ENCODE data around the gene NLRP3. TPM values are rescaled to one million over a fixed set of nuclear protein-coding genes. Genes with fewer than 3 reads are reported as not detected.

Gene NLRP3
- total and polyA plus RNA-seq, 10 of the 15 experiments (the other 5 are each of a cell fraction or from before 2014, with no cell fraction given), result 1.8 to 10.4 (median 5.0) TPM

DNA sequence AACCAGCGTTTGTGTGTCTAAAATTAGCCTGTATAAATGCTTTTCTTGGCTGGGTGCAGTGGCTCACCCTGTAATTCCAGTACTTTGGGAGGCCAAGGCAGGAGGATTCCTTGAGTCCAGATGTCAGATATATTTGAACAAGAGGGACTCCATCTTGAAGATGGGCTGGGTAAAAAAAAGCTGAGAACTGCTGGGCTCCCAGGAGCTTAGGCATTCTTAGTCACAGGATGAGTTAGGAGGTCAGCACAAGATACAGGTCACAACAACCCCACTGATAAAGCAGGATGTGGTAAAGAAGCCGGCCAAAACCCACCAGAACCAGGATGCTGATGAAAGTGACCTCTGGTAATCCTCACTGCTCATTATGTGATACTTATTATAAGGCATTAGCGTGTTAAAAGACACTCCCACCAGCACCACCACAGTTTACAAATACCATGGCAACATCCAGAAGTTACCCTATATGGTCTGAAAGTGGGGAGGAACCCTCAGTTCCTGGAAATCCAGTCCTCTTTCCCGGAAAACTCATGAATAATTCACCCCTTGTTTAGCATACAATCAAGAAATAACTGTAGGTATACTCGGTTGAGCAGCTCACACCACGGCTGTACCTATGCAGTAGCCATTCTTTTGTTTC, 48.1 kb upstream of the NLRP3 start (continued):
- TF ChIP-seq, protein P1, sequence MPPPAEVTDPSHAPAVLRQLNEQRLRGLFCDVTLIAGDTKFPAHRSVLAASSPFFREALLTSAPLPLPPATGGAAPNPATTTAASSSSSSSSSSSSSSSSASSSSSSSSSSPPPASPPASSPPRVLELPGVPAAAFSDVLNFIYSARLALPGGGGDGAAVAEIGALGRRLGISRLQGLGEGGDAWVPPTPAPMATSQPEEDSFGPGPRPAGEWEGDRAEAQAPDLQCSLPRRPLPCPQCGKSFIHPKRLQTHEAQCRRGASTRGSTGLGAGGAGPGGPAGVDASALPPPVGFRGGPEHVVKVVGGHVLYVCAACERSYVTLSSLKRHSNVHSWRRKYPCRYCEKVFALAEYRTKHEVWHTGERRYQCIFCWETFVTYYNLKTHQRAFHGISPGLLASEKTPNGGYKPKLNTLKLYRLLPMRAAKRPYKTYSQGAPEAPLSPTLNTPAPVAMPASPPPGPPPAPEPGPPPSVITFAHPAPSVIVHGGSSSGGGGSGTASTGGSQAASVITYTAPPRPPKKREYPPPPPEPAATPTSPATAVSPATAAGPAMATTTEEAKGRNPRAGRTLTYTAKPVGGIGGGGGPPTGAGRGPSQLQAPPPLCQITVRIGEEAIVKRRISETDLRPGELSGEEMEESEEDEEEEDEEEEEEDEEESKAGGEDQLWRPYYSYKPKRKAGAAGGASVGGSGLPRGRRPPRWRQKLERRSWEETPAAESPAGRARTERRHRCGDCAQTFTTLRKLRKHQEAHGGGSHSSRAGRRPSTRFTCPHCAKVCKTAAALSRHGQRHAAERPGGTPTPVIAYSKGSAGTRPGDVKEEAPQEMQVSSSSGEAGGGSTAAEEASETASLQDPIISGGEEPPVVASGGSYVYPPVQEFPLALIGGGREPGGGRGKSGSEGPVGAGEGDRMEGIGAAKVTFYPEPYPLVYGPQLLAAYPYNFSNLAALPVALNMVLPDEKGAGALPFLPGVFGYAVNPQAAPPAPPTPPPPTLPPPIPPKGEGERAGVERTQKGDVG (CRISPR knock-in tag; IDR thresholded peaks at IDR 0.05), result peak; percentile 97
- TF ChIP-seq, protein P2, sequence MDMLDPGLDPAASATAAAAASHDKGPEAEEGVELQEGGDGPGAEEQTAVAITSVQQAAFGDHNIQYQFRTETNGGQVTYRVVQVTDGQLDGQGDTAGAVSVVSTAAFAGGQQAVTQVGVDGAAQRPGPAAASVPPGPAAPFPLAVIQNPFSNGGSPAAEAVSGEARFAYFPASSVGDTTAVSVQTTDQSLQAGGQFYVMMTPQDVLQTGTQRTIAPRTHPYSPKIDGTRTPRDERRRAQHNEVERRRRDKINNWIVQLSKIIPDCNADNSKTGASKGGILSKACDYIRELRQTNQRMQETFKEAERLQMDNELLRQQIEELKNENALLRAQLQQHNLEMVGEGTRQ (IDR thresholded peaks at IDR 0.05; ENCODE audit: borderline replicate concordance, low read depth, low read length), result no peak
- TF ChIP-seq CBX3 (IDR thresholded peaks at IDR 0.05; ENCODE audit: borderline replicate concordance, low read depth) (no peak), NR2C1 (IDR thresholded peaks at IDR 0.05) (peak; percentile 20; the same call in 1 of the 2 replicates), MEF2A (IDR thresholded peaks at IDR 0.05; ENCODE audit: insufficient read depth, low read depth, low read length) (0 out of 2 replicates have a peak, but pooled peaks have one; percentile 5), CHD4 (IDR thresholded peaks at IDR 0.05) (no peak), RB1 (IDR thresholded peaks at IDR 0.05; ENCODE audit: borderline replicate concordance) (no peak), RUNX3 (IDR thresholded peaks at IDR 0.05; ENCODE audit: low read length) (peak; percentile 62), KLF5 (IDR thresholded peaks at IDR 0.05; ENCODE audit: partially characterized antibody) (no peak), MTA2 (IDR thresholded peaks at IDR 0.05; ENCODE audit: low read depth) (peak; percentile 67), NR2F1 (conservative IDR thresholded peaks at IDR 0.05) (peak; percentile 78), MEF2B (IDR thresholded peaks at IDR 0.05; ENCODE audit: partially characterized antibody, poor library complexity, severe bottlenecking) (peak; percentile 58), SREBF2 (IDR thresholded peaks at IDR 0.05; ENCODE audit: low read length) (no peak), ZNF384 (IDR thresholded peaks at IDR 0.05; ENCODE audit: borderline replicate concordance, low read depth, low read length) (no peak), BCL11A (IDR thresholded peaks at IDR 0.05; ENCODE audit: low read depth, low read length) (peak; percentile 19; the same call in 1 of the 2 replicates)
- TF ChIP-seq, protein P3, sequence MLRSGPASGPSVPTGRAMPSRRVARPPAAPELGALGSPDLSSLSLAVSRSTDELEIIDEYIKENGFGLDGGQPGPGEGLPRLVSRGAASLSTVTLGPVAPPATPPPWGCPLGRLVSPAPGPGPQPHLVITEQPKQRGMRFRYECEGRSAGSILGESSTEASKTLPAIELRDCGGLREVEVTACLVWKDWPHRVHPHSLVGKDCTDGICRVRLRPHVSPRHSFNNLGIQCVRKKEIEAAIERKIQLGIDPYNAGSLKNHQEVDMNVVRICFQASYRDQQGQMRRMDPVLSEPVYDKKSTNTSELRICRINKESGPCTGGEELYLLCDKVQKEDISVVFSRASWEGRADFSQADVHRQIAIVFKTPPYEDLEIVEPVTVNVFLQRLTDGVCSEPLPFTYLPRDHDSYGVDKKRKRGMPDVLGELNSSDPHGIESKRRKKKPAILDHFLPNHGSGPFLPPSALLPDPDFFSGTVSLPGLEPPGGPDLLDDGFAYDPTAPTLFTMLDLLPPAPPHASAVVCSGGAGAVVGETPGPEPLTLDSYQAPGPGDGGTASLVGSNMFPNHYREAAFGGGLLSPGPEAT (IDR thresholded peaks at IDR 0.05; ENCODE audit: low read depth), result no peak
- TF ChIP-seq, protein P4, sequence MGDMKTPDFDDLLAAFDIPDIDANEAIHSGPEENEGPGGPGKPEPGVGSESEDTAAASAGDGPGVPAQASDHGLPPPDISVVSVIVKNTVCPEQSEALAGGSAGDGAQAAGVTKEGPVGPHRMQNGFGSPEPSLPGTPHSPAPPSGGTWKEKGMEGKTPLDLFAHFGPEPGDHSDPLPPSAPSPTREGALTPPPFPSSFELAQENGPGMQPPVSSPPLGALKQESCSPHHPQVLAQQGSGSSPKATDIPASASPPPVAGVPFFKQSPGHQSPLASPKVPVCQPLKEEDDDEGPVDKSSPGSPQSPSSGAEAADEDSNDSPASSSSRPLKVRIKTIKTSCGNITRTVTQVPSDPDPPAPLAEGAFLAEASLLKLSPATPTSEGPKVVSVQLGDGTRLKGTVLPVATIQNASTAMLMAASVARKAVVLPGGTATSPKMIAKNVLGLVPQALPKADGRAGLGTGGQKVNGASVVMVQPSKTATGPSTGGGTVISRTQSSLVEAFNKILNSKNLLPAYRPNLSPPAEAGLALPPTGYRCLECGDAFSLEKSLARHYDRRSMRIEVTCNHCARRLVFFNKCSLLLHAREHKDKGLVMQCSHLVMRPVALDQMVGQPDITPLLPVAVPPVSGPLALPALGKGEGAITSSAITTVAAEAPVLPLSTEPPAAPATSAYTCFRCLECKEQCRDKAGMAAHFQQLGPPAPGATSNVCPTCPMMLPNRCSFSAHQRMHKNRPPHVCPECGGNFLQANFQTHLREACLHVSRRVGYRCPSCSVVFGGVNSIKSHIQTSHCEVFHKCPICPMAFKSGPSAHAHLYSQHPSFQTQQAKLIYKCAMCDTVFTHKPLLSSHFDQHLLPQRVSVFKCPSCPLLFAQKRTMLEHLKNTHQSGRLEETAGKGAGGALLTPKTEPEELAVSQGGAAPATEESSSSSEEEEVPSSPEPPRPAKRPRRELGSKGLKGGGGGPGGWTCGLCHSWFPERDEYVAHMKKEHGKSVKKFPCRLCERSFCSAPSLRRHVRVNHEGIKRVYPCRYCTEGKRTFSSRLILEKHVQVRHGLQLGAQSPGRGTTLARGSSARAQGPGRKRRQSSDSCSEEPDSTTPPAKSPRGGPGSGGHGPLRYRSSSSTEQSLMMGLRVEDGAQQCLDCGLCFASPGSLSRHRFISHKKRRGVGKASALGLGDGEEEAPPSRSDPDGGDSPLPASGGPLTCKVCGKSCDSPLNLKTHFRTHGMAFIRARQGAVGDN (IDR thresholded peaks at IDR 0.05), result peak; percentile 100
- TF ChIP-seq, protein P5, sequence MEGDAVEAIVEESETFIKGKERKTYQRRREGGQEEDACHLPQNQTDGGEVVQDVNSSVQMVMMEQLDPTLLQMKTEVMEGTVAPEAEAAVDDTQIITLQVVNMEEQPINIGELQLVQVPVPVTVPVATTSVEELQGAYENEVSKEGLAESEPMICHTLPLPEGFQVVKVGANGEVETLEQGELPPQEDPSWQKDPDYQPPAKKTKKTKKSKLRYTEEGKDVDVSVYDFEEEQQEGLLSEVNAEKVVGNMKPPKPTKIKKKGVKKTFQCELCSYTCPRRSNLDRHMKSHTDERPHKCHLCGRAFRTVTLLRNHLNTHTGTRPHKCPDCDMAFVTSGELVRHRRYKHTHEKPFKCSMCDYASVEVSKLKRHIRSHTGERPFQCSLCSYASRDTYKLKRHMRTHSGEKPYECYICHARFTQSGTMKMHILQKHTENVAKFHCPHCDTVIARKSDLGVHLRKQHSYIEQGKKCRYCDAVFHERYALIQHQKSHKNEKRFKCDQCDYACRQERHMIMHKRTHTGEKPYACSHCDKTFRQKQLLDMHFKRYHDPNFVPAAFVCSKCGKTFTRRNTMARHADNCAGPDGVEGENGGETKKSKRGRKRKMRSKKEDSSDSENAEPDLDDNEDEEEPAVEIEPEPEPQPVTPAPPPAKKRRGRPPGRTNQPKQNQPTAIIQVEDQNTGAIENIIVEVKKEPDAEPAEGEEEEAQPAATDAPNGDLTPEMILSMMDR (IDR thresholded peaks at IDR 0.05 in 2 of 3, conservative IDR thresholded peaks at IDR 0.05 in 1 of 3; ENCODE audit: control insufficient read depth in 2 of 3, extremely low read depth in 1 of 3, insufficient read depth in 1 of 3, low read depth in 3 of 3, low read length in 3 of 3), result no peak
